PC-9 (cell line): Measurements from ENCODE around the gene BPIFA2. TPM values are rescaled to one million over a fixed set of nuclear protein-coding genes. Genes with fewer than 3 reads are reported as not detected.

Experiments
- BruUV-seq: library from RNA; stranded (reverse); fragments of 400-500 nt; replicated peaks from 2 replicates; lab custom pipeline; 2021; lab: Mats Ljungman, UMichigan
- CTCF ChIA-PET: fragments of 300-600 bp; sonication (Branson Sonifier 250); formaldehyde crosslinking; loops from one replicate; lab custom pipeline; 2022; ENCODE audit warnings: antibody characterized with exemption; lab: Charles Lee
- POLR2A ChIA-PET: fragments of 300-600 bp; sonication (Branson Sonifier 250); formaldehyde crosslinking; loops from one replicate; lab custom pipeline; 2022; ENCODE audit warnings: antibody characterized with exemption; ENCODE audit not compliant: unreplicated experiment; lab: Charles Lee
- DNase-seq, 2 experiments: peaks; one replicate each; pipeline versions ENCODE4 v3.0.0 to v3.0.0-alpha.2; 2015 to 2022; ENCODE audit warnings: mixed read lengths in 1 of 2
- H2AFZ ChIP-seq: fragments of 200-600 bp; sonication (generic); 2 replicates; pipeline ENCODE4 v1.8.1; 2017; ENCODE audit warnings: antibody characterized with exemption
- H3F3A ChIP-seq: fragments of 200-600 bp; sonication (generic); 2 replicates; pipeline ENCODE4 v1.8.1; 2017; ENCODE audit warnings: antibody characterized with exemption, mild to moderate bottlenecking, low read depth; ENCODE audit not compliant: insufficient read depth
- H3K27ac ChIP-seq: fragments of 200-600 bp; sonication (generic); 2 replicates; pipeline ENCODE4 v1.6.1; 2016; ENCODE audit warnings: mixed run types
- H3K27me3 ChIP-seq: fragments of 200-600 bp; sonication (generic); 2 replicates; pipeline ENCODE4 v1.6.1; 2016; ENCODE audit warnings: low read depth, mixed run types; ENCODE audit not compliant: insufficient read depth
- H3K36me3 ChIP-seq: fragments of 200-600 bp; sonication (generic); 2 replicates; pipeline ENCODE4 v1.6.1; 2016; ENCODE audit warnings: low read depth, mixed run types
- H3K4me1 ChIP-seq: fragments of 200-600 bp; sonication (generic); replicated peaks from 2 replicates; pipeline ENCODE4 v1.6.1; 2016; ENCODE audit warnings: mixed run types; ENCODE audit not compliant: insufficient read depth
- H3K4me2 ChIP-seq: fragments of 200-600 bp; sonication (generic); 2 replicates; pipeline ENCODE4 v1.6.1; 2017; ENCODE audit warnings: mixed run types
- H3K4me3 ChIP-seq: fragments of 200-600 bp; sonication (generic); 2 replicates; pipeline ENCODE4 v1.6.1; 2016; ENCODE audit warnings: mixed run types
- H3K79me2 ChIP-seq: fragments of 200-600 bp; sonication (generic); 2 replicates; pipeline ENCODE4 v1.6.1; 2017; ENCODE audit warnings: low read depth, mixed run types
- H3K9me2 ChIP-seq: fragments of 200-600 bp; sonication (generic); 2 replicates; pipeline ENCODE4 v1.8.1; 2017; ENCODE audit warnings: mild to moderate bottlenecking; ENCODE audit not compliant: insufficient read depth
- H3K9me3 ChIP-seq: fragments of 200-600 bp; sonication (generic); 2 replicates; pipeline ENCODE4 v1.8.1; 2016; ENCODE audit warnings: low read depth; ENCODE audit not compliant: insufficient read depth
- H4K20me1 ChIP-seq: fragments of 200-600 bp; sonication (generic); 2 replicates; pipeline ENCODE4 v1.8.1; 2017; ENCODE audit not compliant: insufficient read depth
- EZH2 ChIP-seq: fragments of 200-600 bp; sonication (generic); IDR thresholded peaks from 2 replicates; pipeline ENCODE4 v1.8.0; 2017; ENCODE audit warnings: antibody characterized with exemption, low read depth
- intact Hi-C: fragments of 100-400 bp; cut with micrococcal nuclease; formaldehyde crosslinking; loops from one replicate; pipeline ENCODE4 v1.10.0; 2022; ENCODE audit not compliant: unreplicated experiment
- total RNA-seq: library from RNA; stranded (reverse); gene quantifications from 2 replicates; pipeline ENCODE4 v1.2.3, GENCODE V29; 2021
- TF ChIP-seq, protein P1 (sequence below): fragments of 200-600 bp; sonication (generic); conservative IDR thresholded peaks from 2 replicates; pipeline ENCODE4 v1.6.1; 2017; ENCODE audit warnings: mixed run types, antibody characterized with exemption, mild to moderate bottlenecking, moderate library complexity

Gene BPIFA2
- total RNA-seq, 1 experiment from 2014 or later = not detected

DNA sequence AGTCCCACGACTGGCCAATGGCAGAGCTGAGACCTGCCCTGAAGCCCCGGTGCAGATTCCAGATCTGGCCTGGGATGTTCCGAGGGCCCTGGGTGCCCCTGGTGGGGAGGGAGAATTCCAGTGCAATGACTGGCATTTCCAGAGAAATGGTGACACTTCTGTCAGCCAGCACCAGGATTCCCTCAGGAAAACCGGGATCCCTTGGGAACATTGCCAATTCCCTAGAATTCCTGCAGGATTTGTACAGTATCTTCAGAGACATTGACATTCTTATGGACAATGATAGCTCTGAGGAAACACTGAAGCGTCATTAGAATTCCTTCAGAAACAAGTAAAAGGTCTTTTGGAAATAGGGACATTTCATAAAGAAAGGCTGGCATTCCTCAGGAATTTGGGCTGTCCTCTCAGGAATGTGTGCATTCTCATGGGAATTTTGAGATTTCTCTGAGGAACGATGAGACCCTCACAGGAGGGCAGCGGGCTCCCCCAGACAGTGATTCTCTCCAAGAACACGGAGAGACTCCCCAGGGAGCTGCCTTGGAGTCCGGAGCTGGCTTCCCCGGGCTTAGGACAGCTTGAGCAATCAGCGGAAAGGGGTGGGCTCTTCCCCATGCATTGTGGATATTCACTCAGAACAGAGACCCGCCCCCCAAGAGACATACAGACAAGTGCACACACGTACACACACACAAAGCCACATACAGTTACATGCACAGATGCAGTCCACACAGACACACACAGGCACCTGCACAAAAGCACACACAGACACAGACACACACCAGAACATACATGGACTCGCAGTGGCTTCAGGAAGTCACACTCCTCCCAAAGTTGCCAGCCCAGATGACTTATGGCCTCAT lies 35.2 kb upstream of the BPIFA2 start:
- POLR2A ChIA-PET = no interaction called here
- no peak for DNase-seq

DNA sequence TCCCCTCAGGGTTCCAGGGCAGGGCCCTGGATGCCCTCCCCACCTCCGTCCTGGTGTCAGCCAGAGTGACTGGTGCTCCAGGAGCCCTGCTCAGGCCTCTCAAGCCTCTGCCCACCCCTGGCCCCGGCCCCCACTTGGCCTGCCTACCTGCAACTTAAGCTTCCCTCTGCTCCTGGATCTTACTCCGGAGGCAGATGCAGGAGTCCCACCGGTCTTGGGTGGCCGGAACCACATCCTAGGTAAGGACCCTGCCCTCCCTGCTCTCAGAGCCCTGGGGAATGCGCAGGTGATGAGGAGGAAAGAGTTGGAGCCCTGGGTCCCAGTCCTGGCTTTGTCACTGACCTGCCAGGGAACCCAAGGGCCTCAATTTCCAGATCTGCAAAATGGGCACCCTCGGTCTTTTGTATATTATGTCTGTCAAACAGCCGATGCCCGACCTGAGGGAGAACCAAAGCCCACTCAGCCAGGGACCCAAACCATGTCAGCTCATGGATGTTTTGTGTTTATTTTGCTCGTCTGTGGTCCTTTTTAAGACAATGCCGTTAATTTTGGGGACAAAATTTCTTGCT lies 34.5 kb upstream of the BPIFA2 start:
- ChIA-PET CTCF (no interaction called here), POLR2A (no interaction called here)
- intact Hi-C loops = no loop called here
- H3F3A ChIP-seq = no peaks in the 10 kb centered on the region; the same call in 1 of the 2 replicates
- no peaks in the 10 kb centered on the region for H3K9me2 ChIP-seq
- no peaks in the 10 kb centered on the region for H3K4me1 ChIP-seq
- H3K36me3 ChIP-seq = no peaks in the 10 kb centered on the region
- TF ChIP-seq, protein P1, sequence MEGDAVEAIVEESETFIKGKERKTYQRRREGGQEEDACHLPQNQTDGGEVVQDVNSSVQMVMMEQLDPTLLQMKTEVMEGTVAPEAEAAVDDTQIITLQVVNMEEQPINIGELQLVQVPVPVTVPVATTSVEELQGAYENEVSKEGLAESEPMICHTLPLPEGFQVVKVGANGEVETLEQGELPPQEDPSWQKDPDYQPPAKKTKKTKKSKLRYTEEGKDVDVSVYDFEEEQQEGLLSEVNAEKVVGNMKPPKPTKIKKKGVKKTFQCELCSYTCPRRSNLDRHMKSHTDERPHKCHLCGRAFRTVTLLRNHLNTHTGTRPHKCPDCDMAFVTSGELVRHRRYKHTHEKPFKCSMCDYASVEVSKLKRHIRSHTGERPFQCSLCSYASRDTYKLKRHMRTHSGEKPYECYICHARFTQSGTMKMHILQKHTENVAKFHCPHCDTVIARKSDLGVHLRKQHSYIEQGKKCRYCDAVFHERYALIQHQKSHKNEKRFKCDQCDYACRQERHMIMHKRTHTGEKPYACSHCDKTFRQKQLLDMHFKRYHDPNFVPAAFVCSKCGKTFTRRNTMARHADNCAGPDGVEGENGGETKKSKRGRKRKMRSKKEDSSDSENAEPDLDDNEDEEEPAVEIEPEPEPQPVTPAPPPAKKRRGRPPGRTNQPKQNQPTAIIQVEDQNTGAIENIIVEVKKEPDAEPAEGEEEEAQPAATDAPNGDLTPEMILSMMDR = no peak
- TF ChIP-seq EZH2 = no peak
- no peak for DNase-seq
- no TSS peak for BruUV-seq
- H3K27ac ChIP-seq = no peak overlapping the region
- H3K27me3 ChIP-seq = peaks cover 33% of the 10 kb centered on the region; the same call in 1 of the 2 replicates
- H3K4me3 ChIP-seq = no peak overlapping the region
- H3K9me3 ChIP-seq = no peaks in the 10 kb centered on the region
- H3K79me2 ChIP-seq = no peaks in the 10 kb centered on the region
- no peak overlapping the region for H3K4me2 ChIP-seq
- H2AFZ ChIP-seq = no peak overlapping the region
- no peaks in the 10 kb centered on the region for H4K20me1 ChIP-seq

More for the DNA sequence above, 35.2 kb upstream of the BPIFA2 start:
- BruUV-seq = no TSS peak
- TF ChIP-seq, protein P1 = no peak
- TF ChIP-seq EZH2 = no peak
- H3K27ac ChIP-seq = no peak overlapping the region
- no peaks in the 10 kb centered on the region; the same call in 1 of the 2 replicates for H3F3A ChIP-seq
- H3K9me3 ChIP-seq = no peaks in the 10 kb centered on the region
- no peak overlapping the region for H3K4me3 ChIP-seq
- no peaks in the 10 kb centered on the region for H4K20me1 ChIP-seq
- intact Hi-C loops = no loop called here
- H3K4me1 ChIP-seq = no peaks in the 10 kb centered on the region
- no peak overlapping the region for H2AFZ ChIP-seq
- no peaks in the 10 kb centered on the region for H3K79me2 ChIP-seq
- peaks cover 27% of the 10 kb centered on the region; the same call in 1 of the 2 replicates for H3K27me3 ChIP-seq
- no peak overlapping the region for H3K4me2 ChIP-seq
- no peaks in the 10 kb centered on the region for H3K36me3 ChIP-seq
- no peaks in the 10 kb centered on the region for H3K9me2 ChIP-seq
- CTCF ChIA-PET = no interaction called here

DNA sequence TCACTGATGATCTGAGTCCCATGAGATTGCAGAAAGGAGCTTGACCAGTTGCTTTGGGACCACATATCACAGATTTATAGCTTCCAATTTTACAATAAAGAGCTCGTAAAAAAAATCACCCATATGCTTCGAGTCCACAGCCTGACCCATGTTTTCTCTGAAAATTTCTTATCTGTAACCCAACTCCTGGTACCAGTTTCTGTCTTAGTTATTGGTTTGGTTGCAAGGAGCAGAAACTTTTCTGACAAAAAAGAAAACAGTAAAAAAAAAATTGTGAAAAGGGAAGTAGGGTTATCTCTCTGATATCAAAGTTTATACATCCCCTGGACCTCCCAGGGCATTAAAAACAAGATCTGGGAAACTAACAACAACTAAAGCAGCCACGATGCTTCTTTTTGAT lies 30.8 kb upstream of the BPIFA2 start:
- H4K20me1 ChIP-seq = no peaks in the 10 kb centered on the region
- H3K4me2 ChIP-seq = no peak overlapping the region
- H3K4me3 ChIP-seq = no peak overlapping the region
- ChIA-PET POLR2A (no interaction called here), CTCF (no interaction called here)
- TF ChIP-seq EZH2 = no peak
- TF ChIP-seq, protein P1 = no peak
- intact Hi-C loops = no loop called here
- H3F3A ChIP-seq = no peaks in the 10 kb centered on the region
- H3K27ac ChIP-seq = no peak overlapping the region
- BruUV-seq = no TSS peak
- H3K36me3 ChIP-seq = no peaks in the 10 kb centered on the region
- H3K27me3 ChIP-seq = peaks cover 23% of the 10 kb centered on the region; the same call in 1 of the 2 replicates
- H3K9me3 ChIP-seq = no peaks in the 10 kb centered on the region
- no peaks in the 10 kb centered on the region for H3K4me1 ChIP-seq
- H3K79me2 ChIP-seq = no peaks in the 10 kb centered on the region
- no peak overlapping the region for H2AFZ ChIP-seq
- H3K9me2 ChIP-seq = no peaks in the 10 kb centered on the region
- no peak for DNase-seq
